AG09319 (cell line): ENCODE data around the gene TMEM233.
"Not testable (repeated sequence)": the region's sequence is repeated elsewhere in the genome, so short reads cannot be mapped to it uniquely, and the experiment has no call there.

Source experiments
- DNase-seq: peaks from one replicate; pipeline ENCODE4 v3.0.0-alpha.2; 2010; ENCODE audit warnings: low read depth; ENCODE audit errors: extremely low read depth
- CTCF ChIP-seq: IDR thresholded peaks from 2 replicates; pipeline ENCODE4 v1.5.1; 2011; ENCODE audit warnings: low read depth, mild to moderate bottlenecking, inconsistent platforms, low read length, moderate library complexity

TMEM233 gene

GRCh38 chr12:119642986-119643385 is 49.4 kb downstream of the TMEM233 start:
- DNase-seq, result no peak
- TF ChIP-seq CTCF, result no peak

- no peak for TF ChIP-seq CTCF
- DNase-seq, result no peak
Measured at GRCh38 chr12:119644930-119645329, 51.4 kb downstream of the TMEM233 start.

GRCh38 chr12:119645535-119646059 is 52.0 kb downstream of the TMEM233 start:
- no peak for TF ChIP-seq CTCF
- DNase-seq, result no peak

GRCh38 chr12:119649202-119649808 is 55.7 kb downstream of the TMEM233 start:
- TF ChIP-seq CTCF, result peak; percentile 54
- no peak for DNase-seq

- DNase-seq, result no peak
- no peak for TF ChIP-seq CTCF
Measured at GRCh38 chr12:119652665-119653064, 59.1 kb downstream of the TMEM233 start.

GRCh38 chr12:119657001-119657400 is 63.4 kb downstream of the TMEM233 start:
- DNase-seq, result not testable (repeated sequence)

- not testable (repeated sequence) for DNase-seq
Measured at GRCh38 chr12:119658166-119658565, 64.6 kb downstream of the TMEM233 start.

- TF ChIP-seq CTCF, result peak; percentile 95
- DNase-seq, result no peak
Measured at GRCh38 chr12:119659289-119659897, 65.8 kb downstream of the TMEM233 start.
